Transverse colon (tissue), 4 donors: Measurements from ENCODE around the gene RBP3. TPM values are rescaled to one million over a fixed set of nuclear protein-coding genes. Genes with fewer than 3 reads are reported as not detected.

Experiments used
- DNase-seq: peaks from one replicate; pipeline ENCODE4 v3.0.0-alpha.2; 2019
- H3K27ac ChIP-seq, 4 donors: fragments of 200-600 bp; sonication (generic); 2 replicates each; pipeline ENCODE4 v1.5.1; 2016 to 2018; ENCODE audit warnings: inconsistent platforms in 4 of 4
- H3K27me3 ChIP-seq: fragments of 200-600 bp; sonication (generic); 2 replicates; pipeline ENCODE4 v1.5.1; 2017; ENCODE audit warnings: inconsistent platforms
- H3K36me3 ChIP-seq, 4 donors: fragments of 200-600 bp; sonication (generic); 2 replicates each; pipeline ENCODE4 v1.5.1; 2017 to 2019; ENCODE audit warnings: inconsistent platforms in 4 of 4
- H3K4me1 ChIP-seq, 4 donors: fragments of 200-600 bp; sonication (generic); 2 replicates each; pipeline ENCODE4 v1.5.1; 2017 to 2020; ENCODE audit warnings: inconsistent platforms in 4 of 4
- H3K4me3 ChIP-seq, 4 donors: fragments of 200-600 bp; sonication (generic); 1 replicate in 1 of 4; 2 replicates in 3 of 4; pipeline versions ENCODE4 v1.5.1 to v1.6.1; 2017 to 2019; ENCODE audit warnings: inconsistent platforms in 4 of 4
- H3K9me3 ChIP-seq, 2 donors: fragments of 200-600 bp; sonication (generic); 2 replicates each; pipeline ENCODE4 v1.5.1; 2017 to 2019; ENCODE audit warnings: inconsistent platforms in 2 of 2
- CTCF ChIP-seq, 5 experiments: fragments of 200-600 bp in 3 of 5; fragments of 450-650 bp in 2 of 5; sonication (generic) in 3 of 5; IDR thresholded peaks; 1 replicate in 2 of 5; 2 replicates in 3 of 5; pipeline ENCODE4 v1.5.1; 2016 to 2017; ENCODE audit warnings: antibody characterized with exemption in 5 of 5, inconsistent platforms in 3 of 5, mild to moderate bottlenecking in 2 of 5, moderate library complexity in 1 of 5
- EP300 ChIP-seq: sonication (generic); formaldehyde crosslinking; IDR thresholded peaks from one replicate; pipeline ENCODE4 v1.6.1; 2017; ENCODE audit warnings: antibody characterized with exemption, low read depth
- POLR2A ChIP-seq: fragments of 450-650 bp; IDR thresholded peaks from one replicate; pipeline ENCODE4 v1.6.1; 2016; ENCODE audit warnings: antibody characterized with exemption, mild to moderate bottlenecking, moderate library complexity
- POLR2AphosphoS5 ChIP-seq, 3 donors: sonication (generic); formaldehyde crosslinking; IDR thresholded peaks; one replicate each; pipeline ENCODE4 v1.6.1; 2016; ENCODE audit warnings: antibody characterized with exemption in 3 of 3
- WGBS, 2 donors: methylation state at CpG; one replicate each; pipeline ENCODE4 v1.1.5; 2018; ENCODE audit warnings: low coverage in 1 of 2; 5-methylcytosine and 5-hydroxymethylcytosine counted together
- in situ Hi-C, 4 donors: fragments of 200-750 bp; cut with MboI; loops; one replicate each; pipeline versions ENCODE4 v1.15.0 to v1.15.1; 2017; ENCODE audit warnings: low sequenced_read_pairs in 3 of 4, low pct_ligation_motif_present in 1 of 4, low pct_unique_long_range_greater_than_20kb in 1 of 4
- intact Hi-C: fragments of 100-400 bp; cut with DNase I; formaldehyde crosslinking; loops from one replicate; pipeline ENCODE4 v1.15.1; 2023; ENCODE audit warnings: low total_unique reads
- total RNA-seq, 4 donors: library from RNA; depleted of rRNA; stranded (reverse); fragments of >200 nt; gene quantifications; one replicate each; pipeline ENCODE4 v1.1.0, GENCODE V29; 2016

The RBP3 gene
- total RNA-seq, 4 donors from 2014 or later, result not detected

- Histone ChIP-seq H3K27me3 (no peaks in the 10 kb centered on the region), H3K36me3 (no peaks in the 10 kb centered on the region), H3K9me3 (no peaks in the 10 kb centered on the region), H3K4me3 (no peak overlapping the region), H3K4me1 (no peaks in the 10 kb centered on the region), H3K27ac (no peak overlapping the region)
- 89% methylated on average over 35 of the region's 36 CpGs; no CpG with 5 or more reads in 1 of the 2 donors for WGBS, 2 donors
- TF ChIP-seq CTCF (IDR thresholded peaks at IDR 0.05) (no peak), EP300 (no peak), POLR2A (no peak), POLR2AphosphoS5 (IDR thresholded peaks at IDR 0.05) (no peak)
- intact Hi-C loops, result no loop called here
- in situ Hi-C loops, result no loop called here
- no peak for DNase-seq
Measured at GRCh38 chr10:47348661-47349470, 703 bp downstream of the RBP3 start.

GRCh38 chr10:47349516-47349915 is 1.4 kb downstream of the RBP3 start:
- intact Hi-C loops, result no loop called here
- TF ChIP-seq EP300 (no peak), POLR2AphosphoS5 (IDR thresholded peaks at IDR 0.05) (no peak)
- DNase-seq, result no peak

GRCh38 chr10:47349941-47350371 is 1.8 kb downstream of the RBP3 start:
- in situ Hi-C loops, result no loop called here

More at GRCh38 chr10:47349516-47349915, 1.4 kb downstream of the RBP3 start:
- no peaks in the 10 kb centered on the region for H3K36me3 ChIP-seq
- H3K27ac ChIP-seq, result no peak overlapping the region
- no peaks in the 10 kb centered on the region for H3K4me1 ChIP-seq
- in situ Hi-C loops, result no loop called here
- WGBS, 2 donors, result 95% methylated on average over 14 of the region's 22 CpGs; no CpG with 5 or more reads in 1 of the 2 donors
- no peaks in the 10 kb centered on the region for H3K9me3 ChIP-seq
- H3K4me3 ChIP-seq, result no peak overlapping the region
- H3K27me3 ChIP-seq, result no peaks in the 10 kb centered on the region

GRCh38 chr10:47350671-47351640 is 2.8 kb downstream of the RBP3 start:
- no peaks in the 10 kb centered on the region for H3K4me1 ChIP-seq

More at GRCh38 chr10:47349941-47350371, 1.8 kb downstream of the RBP3 start:
- TF ChIP-seq CTCF (IDR thresholded peaks at IDR 0.05) (no peak), POLR2A (no peak), EP300 (no peak), POLR2AphosphoS5 (IDR thresholded peaks at IDR 0.05) (no peak)
- no peaks in the 10 kb centered on the region for H3K9me3 ChIP-seq
- H3K4me3 ChIP-seq, result no peak overlapping the region
- H3K27me3 ChIP-seq, result no peaks in the 10 kb centered on the region
- DNase-seq, result no peak
- H3K27ac ChIP-seq, result no peak overlapping the region
- intact Hi-C loops, result no loop called here
- H3K4me1 ChIP-seq, result no peaks in the 10 kb centered on the region
- 93% methylated on average over 31 of the region's 31 CpGs; no CpG with 5 or more reads in 1 of the 2 donors for WGBS, 2 donors
- no peaks in the 10 kb centered on the region for H3K36me3 ChIP-seq

More at GRCh38 chr10:47350671-47351640, 2.8 kb downstream of the RBP3 start:
- TF ChIP-seq POLR2A (no peak), CTCF (IDR thresholded peaks at IDR 0.05) (no peak), POLR2AphosphoS5 (IDR thresholded peaks at IDR 0.05) (no peak), EP300 (no peak)
- no peak overlapping the region for H3K27ac ChIP-seq
- DNase-seq, result no peak
- H3K27me3 ChIP-seq, result no peaks in the 10 kb centered on the region
- in situ Hi-C loops (no loop called here), intact Hi-C loops (no loop called here)
- H3K36me3 ChIP-seq, result no peaks in the 10 kb centered on the region
- 91% methylated on average over 28 of the region's 39 CpGs; no CpG with 5 or more reads in 1 of the 2 donors for WGBS, 2 donors
- H3K4me3 ChIP-seq, result no peak overlapping the region
- no peaks in the 10 kb centered on the region for H3K9me3 ChIP-seq
